Right atrium auricular region (tissue), 2 donors: ENCODE measurements around the gene SLC19A3. TPM values are rescaled to one million over a fixed set of nuclear protein-coding genes. Genes with fewer than 3 reads are reported as not detected.

Experiments
- DNase-seq: peaks from one replicate; pipeline ENCODE4 v3.0.0-alpha.2; 2019; ENCODE audit warnings: low spot score
- H3K27ac ChIP-seq, 2 donors: fragments of 200-600 bp; sonication (generic); 1 replicate in 1 of 2; 2 replicates in 1 of 2; pipeline ENCODE4 v1.5.1; 2016 to 2019
- H3K27me3 ChIP-seq, 2 donors: fragments of 200-600 bp; sonication (generic); one replicate each; pipeline versions ENCODE4 v1.5.1 to v1.6.0; 2017 to 2019
- H3K36me3 ChIP-seq: fragments of 200-600 bp; sonication (generic); one replicate; pipeline ENCODE4 v1.5.1; 2016
- H3K4me1 ChIP-seq, 2 donors: fragments of 200-600 bp; sonication (generic); one replicate each; pipeline versions ENCODE4 v1.5.1 to v1.6.0; 2017 to 2019
- H3K4me3 ChIP-seq, 2 donors: fragments of 200-600 bp; sonication (generic); 1 replicate in 1 of 2; 2 replicates in 1 of 2; pipeline ENCODE4 v1.5.1; 2017 to 2019; ENCODE audit warnings: mild to moderate bottlenecking in 1 of 2, moderate library complexity in 1 of 2
- H3K9me3 ChIP-seq, 2 donors: fragments of 200-600 bp; sonication (generic); one replicate each; pipeline ENCODE4 v1.5.1; 2019
- CTCF ChIP-seq, 2 donors: fragments of 200-600 bp; sonication (generic); IDR thresholded peaks; one replicate each; pipeline ENCODE4 v1.5.1; 2019; ENCODE audit warnings: antibody characterized with exemption in 2 of 2
- total RNA-seq, 2 donors: library from RNA; depleted of rRNA; stranded (reverse); fragments of >200 nt; gene quantifications; one replicate each; pipeline ENCODE4 v1.1.0, GENCODE V29; 2016

Gene SLC19A3
- total RNA-seq, 2 donors from 2014 or later, result 1.0 to 3.5 TPM

GRCh38 chr2:227720680-227721079 lies 2.9 kb upstream of the SLC19A3 start:
- no peak for TF ChIP-seq CTCF (IDR thresholded peaks at IDR 0.05)
- no peaks in the 10 kb centered on the region for H3K36me3 ChIP-seq
- no peaks in the 10 kb centered on the region for H3K9me3 ChIP-seq
- H3K4me1 ChIP-seq, result peaks cover 0 to 7% of the 10 kb centered on the region in 2 donors
- no peak overlapping the region for H3K27ac ChIP-seq
- no peak for DNase-seq
- no peaks in the 10 kb centered on the region for H3K27me3 ChIP-seq
- H3K4me3 ChIP-seq, result no peak overlapping the region

GRCh38 chr2:227719641-227720040 lies 1.8 kb upstream of the SLC19A3 start:
- no peaks in the 10 kb centered on the region for H3K36me3 ChIP-seq
- H3K27me3 ChIP-seq, result no peaks in the 10 kb centered on the region
- peaks cover 0 to 7% of the 10 kb centered on the region in 2 donors for H3K4me1 ChIP-seq
- H3K4me3 ChIP-seq, result no peak overlapping the region
- H3K27ac ChIP-seq, result no peak overlapping the region
- no peaks in the 10 kb centered on the region for H3K9me3 ChIP-seq
- DNase-seq, result no peak
- TF ChIP-seq CTCF (IDR thresholded peaks at IDR 0.05), result no peak

GRCh38 chr2:227716501-227716900 lies 1.3 kb downstream of the SLC19A3 start:
- H3K4me3 ChIP-seq, result no peak overlapping the region
- no peaks in the 10 kb centered on the region for H3K9me3 ChIP-seq
- no peak for TF ChIP-seq CTCF (IDR thresholded peaks at IDR 0.05)
- peaks cover 0 to 7% of the 10 kb centered on the region in 2 donors for H3K4me1 ChIP-seq
- H3K36me3 ChIP-seq, result no peaks in the 10 kb centered on the region
- no peak overlapping the region for H3K27ac ChIP-seq
- no peaks in the 10 kb centered on the region for H3K27me3 ChIP-seq
- no peak for DNase-seq

GRCh38 chr2:227713291-227713690 lies 4.5 kb downstream of the SLC19A3 start:
- Histone ChIP-seq H3K27me3 (no peaks in the 10 kb centered on the region), H3K9me3 (no peaks in the 10 kb centered on the region), H3K4me3 (no peak overlapping the region), H3K36me3 (no peaks in the 10 kb centered on the region), H3K4me1 (peaks cover 0 to 7% of the 10 kb centered on the region in 2 donors), H3K27ac (no peak overlapping the region)
- no peak for DNase-seq
- TF ChIP-seq CTCF (IDR thresholded peaks at IDR 0.05), result no peak

GRCh38 chr2:227710986-227711385 lies 6.8 kb downstream of the SLC19A3 start:
- Histone ChIP-seq H3K4me3 (no peak overlapping the region), H3K9me3 (no peaks in the 10 kb centered on the region), H3K27ac (no peak overlapping the region), H3K27me3 (no peaks in the 10 kb centered on the region), H3K36me3 (no peaks in the 10 kb centered on the region), H3K4me1 (no peaks in the 10 kb centered on the region)
- no peak for TF ChIP-seq CTCF (IDR thresholded peaks at IDR 0.05)
- DNase-seq, result no peak

GRCh38 chr2:227707390-227707789 lies 10.4 kb downstream of the SLC19A3 start:
- no peaks in the 10 kb centered on the region for H3K9me3 ChIP-seq
- no peaks in the 10 kb centered on the region for H3K27me3 ChIP-seq
- no peak for TF ChIP-seq CTCF (IDR thresholded peaks at IDR 0.05)
- no peak overlapping the region for H3K4me3 ChIP-seq
- DNase-seq, result no peak
- no peaks in the 10 kb centered on the region for H3K4me1 ChIP-seq
- H3K27ac ChIP-seq, result no peak overlapping the region
- no peaks in the 10 kb centered on the region for H3K36me3 ChIP-seq
